H9 (cell line): ENCODE measurements around the gene COL3A1. TPM values are rescaled to one million over a fixed set of nuclear protein-coding genes. Genes with fewer than 3 reads are reported as not detected.

ENCODE experiments used
- DNase-seq: peaks from one replicate; pipeline ENCODE4 v3.0.0-alpha.2; 2017
- H2AFZ ChIP-seq: one replicate; pipeline ENCODE4 v1.6.1; 2013; ENCODE audit warnings: mild to moderate bottlenecking, low read length, control low read depth, moderate library complexity
- H2AK5ac ChIP-seq: 2 replicates; pipeline ENCODE4 v1.6.1; 2013; ENCODE audit warnings: low read length, control low read depth, mixed read lengths; ENCODE audit not compliant: insufficient read length
- H2BK120ac ChIP-seq: one replicate; pipeline ENCODE4 v1.6.1; 2013; ENCODE audit warnings: low read depth, mild to moderate bottlenecking, low read length, control low read depth, inconsistent platforms; ENCODE audit not compliant: poor library complexity, severe bottlenecking
- H2BK12ac ChIP-seq: 2 replicates; pipeline ENCODE4 v1.6.1; 2013; ENCODE audit warnings: low read length, control low read depth, mixed read lengths, low read depth; ENCODE audit not compliant: insufficient read length
- H2BK15ac ChIP-seq: 2 replicates; pipeline ENCODE4 v1.6.1; 2013; ENCODE audit warnings: low read depth, low read length, control low read depth
- H2BK20ac ChIP-seq: one replicate; pipeline ENCODE4 v1.6.1; 2013; ENCODE audit warnings: low read depth, mild to moderate bottlenecking, low read length, control low read depth, inconsistent platforms; ENCODE audit not compliant: poor library complexity, severe bottlenecking
- H2BK5ac ChIP-seq: 2 replicates; pipeline ENCODE4 v1.6.1; 2013; ENCODE audit warnings: low read length, control low read depth, mixed read lengths; ENCODE audit not compliant: insufficient read length
- H3K14ac ChIP-seq: 2 replicates; pipeline ENCODE4 v1.6.1; 2013; ENCODE audit warnings: low read length, control low read depth; ENCODE audit not compliant: insufficient read depth
- H3K18ac ChIP-seq: 2 replicates; pipeline ENCODE4 v1.6.1; 2013; ENCODE audit warnings: low read depth, mild to moderate bottlenecking, mixed read lengths, low read length, control low read depth; ENCODE audit not compliant: insufficient read length
- H3K23ac ChIP-seq: 2 replicates; pipeline ENCODE4 v1.6.1; 2013; ENCODE audit warnings: low read length, control low read depth, mixed read lengths, low read depth; ENCODE audit not compliant: insufficient read length
- H3K23me2 ChIP-seq: 2 replicates; pipeline ENCODE4 v1.6.1; 2013; ENCODE audit warnings: low read depth, mild to moderate bottlenecking, mixed read lengths, low read length, control low read depth; ENCODE audit not compliant: insufficient read length, poor library complexity, severe bottlenecking
- H3K27ac ChIP-seq: 2 replicates; pipeline ENCODE4 v1.5.1; 2013; ENCODE audit warnings: low read length, control low read depth, mixed read lengths, low read depth; ENCODE audit not compliant: insufficient read length
- H3K27me3 ChIP-seq: 2 replicates; pipeline ENCODE4 v1.6.1; 2013; ENCODE audit warnings: low read length, control low read depth, inconsistent platforms; ENCODE audit not compliant: insufficient read depth
- H3K4ac ChIP-seq: 2 replicates; pipeline ENCODE4 v1.6.1; 2013; ENCODE audit warnings: low read depth, mild to moderate bottlenecking, control low read depth, inconsistent platforms, low read length, moderate library complexity
- H3K4me1 ChIP-seq: 2 replicates; pipeline ENCODE4 v1.6.1; 2013; ENCODE audit warnings: low read length, control low read depth, inconsistent platforms; ENCODE audit not compliant: insufficient read depth
- H3K4me2 ChIP-seq: 2 replicates; pipeline ENCODE4 v1.6.1; 2013; ENCODE audit warnings: low read length, control low read depth, mixed read lengths; ENCODE audit not compliant: insufficient read length, insufficient read depth
- H3K56ac ChIP-seq: 2 replicates; pipeline ENCODE4 v1.6.1; 2013; ENCODE audit warnings: low read depth, mild to moderate bottlenecking, mixed read lengths, low read length, control low read depth; ENCODE audit not compliant: insufficient read length
- H3K79me1 ChIP-seq: 2 replicates; pipeline ENCODE4 v1.6.1; 2013; ENCODE audit warnings: low read depth, mild to moderate bottlenecking, moderate library complexity, low read length, control low read depth, inconsistent platforms; ENCODE audit not compliant: insufficient read depth, poor library complexity, severe bottlenecking
- H3K79me2 ChIP-seq: 2 replicates; pipeline ENCODE4 v1.6.1; 2013; ENCODE audit warnings: low read length, control low read depth, inconsistent platforms; ENCODE audit not compliant: insufficient read depth
- H3K9ac ChIP-seq: 2 replicates; pipeline ENCODE4 v1.6.1; 2013; ENCODE audit warnings: low read length, control low read depth, mixed read lengths; ENCODE audit not compliant: insufficient read length; ENCODE audit errors: extremely low read depth
- H3K9me3 ChIP-seq: one replicate; pipeline ENCODE4 v1.6.1; 2013; ENCODE audit warnings: low read depth, low read length, inconsistent platforms; ENCODE audit not compliant: control insufficient read depth
- H3T11ph ChIP-seq: one replicate; pipeline ENCODE4 v1.6.1; 2013; ENCODE audit warnings: mild to moderate bottlenecking, low read length, control low read depth, inconsistent platforms
- H4K20me1 ChIP-seq: one replicate; pipeline ENCODE4 v1.6.1; 2013; ENCODE audit not compliant: control insufficient read depth, insufficient read length, insufficient read depth
- H4K5ac ChIP-seq: 2 replicates; pipeline ENCODE4 v1.6.1; 2013; ENCODE audit warnings: low read depth, mild to moderate bottlenecking, mixed read lengths, low read length, control low read depth; ENCODE audit not compliant: insufficient read length
- H4K8ac ChIP-seq: replicated peaks from 2 replicates; pipeline ENCODE4 v1.6.1; 2013; ENCODE audit warnings: low read length, control low read depth, mixed read lengths, low read depth; ENCODE audit not compliant: insufficient read length
- H4K91ac ChIP-seq: 2 replicates; pipeline ENCODE4 v1.6.1; 2013; ENCODE audit warnings: low read depth, mild to moderate bottlenecking, moderate library complexity, mixed read lengths, low read length, control low read depth; ENCODE audit not compliant: insufficient read length
- H3K27ac Mint-ChIP-seq, 3 experiments: 2 replicates in 2 of 3; 3 replicates in 1 of 3; pipeline ENCODE4 v1.8.0; 2020 to 2021; ENCODE audit warnings: mixed read lengths in 3 of 3, mild to moderate bottlenecking in 1 of 3, moderate library complexity in 1 of 3
- H3K27me3 Mint-ChIP-seq: 2 replicates; pipeline ENCODE4 v1.8.0; 2021; ENCODE audit warnings: low read depth, mild to moderate bottlenecking, moderate library complexity, mixed read lengths
- H3K36me3 Mint-ChIP-seq, 3 experiments: 2 replicates in 2 of 3; 3 replicates in 1 of 3; pipeline ENCODE4 v1.8.0; 2020 to 2021; ENCODE audit warnings: low read depth in 3 of 3, mixed read lengths in 3 of 3; ENCODE audit not compliant: insufficient read depth in 1 of 3
- H3K4me1 Mint-ChIP-seq, 2 experiments: 2 replicates each; pipeline ENCODE4 v1.8.0; 2020; ENCODE audit warnings: mixed read lengths in 2 of 2
- H3K4me3 Mint-ChIP-seq, 2 experiments: 2 replicates in 1 of 2; 3 replicates in 1 of 2; pipeline ENCODE4 v1.8.0; 2020 to 2021; ENCODE audit warnings: mild to moderate bottlenecking in 2 of 2, mixed read lengths in 2 of 2, moderate library complexity in 1 of 2
- H3K9me3 Mint-ChIP-seq, 2 experiments: 2 replicates in 1 of 2; 3 replicates in 1 of 2; pipeline ENCODE4 v1.8.0; 2020; ENCODE audit warnings: mild to moderate bottlenecking in 2 of 2, mixed read lengths in 2 of 2, moderate library complexity in 1 of 2
- CTCF ChIP-seq: fragments of 200-600 bp; sonication (generic); conservative IDR thresholded peaks from 3 replicates; pipeline ENCODE4 v1.8.0; 2021; ENCODE audit warnings: antibody characterized with exemption, mild to moderate bottlenecking
- WGBS: extraction: QIAGEN DNeasy Blood & Tissue Kit; methylation state at CpG from one replicate; pipeline ENCODE4 v1.1.7; 2013; ENCODE audit warnings: missing lambda C conversion rate, low lambda C conversion rate, mixed read lengths; ENCODE audit not compliant: insufficient read length; ENCODE audit errors: extremely low coverage; 5-methylcytosine and 5-hydroxymethylcytosine counted together
- total RNA-seq: library from RNA; stranded (reverse); gene quantifications from 2 replicates; pipeline ENCODE4 v1.2.1, GENCODE V29; 2021

Gene COL3A1
- total RNA-seq, 1 experiment from 2014 or later = not detected

- no peak overlapping the region for H2BK12ac ChIP-seq
- no peak overlapping the region for H3K27ac ChIP-seq
- TF ChIP-seq CTCF = no peak
- no peak overlapping the region for H3K4ac ChIP-seq
- no peak for DNase-seq
- no peak overlapping the region for H3T11ph ChIP-seq
- Mint-ChIP-seq H3K4me3 (no peak overlapping the region), H3K36me3 (no peaks in the 10 kb centered on the region), H3K9me3 (no peaks in the 10 kb centered on the region; a peak in 1 of 5 replicates), H3K27ac (no peak overlapping the region), H3K4me1 (no peaks in the 10 kb centered on the region), H3K27me3 (no peaks in the 10 kb centered on the region)
- H3K23ac ChIP-seq = no peak overlapping the region
- no peak overlapping the region for H3K18ac ChIP-seq
- H3K23me2 ChIP-seq = no peaks in the 10 kb centered on the region
- no peak overlapping the region for H2BK5ac ChIP-seq
- H3K4me1 ChIP-seq = no peaks in the 10 kb centered on the region
- no peak overlapping the region for H2BK15ac ChIP-seq
- no peaks in the 10 kb centered on the region for H3K79me2 ChIP-seq
- H3K4me2 ChIP-seq = no peak overlapping the region
- no peak overlapping the region for H3K9ac ChIP-seq
- H2BK20ac ChIP-seq = no peak overlapping the region
- no peak overlapping the region for H2AFZ ChIP-seq
- H3K79me1 ChIP-seq = no peaks in the 10 kb centered on the region
- H4K5ac ChIP-seq = no peak overlapping the region
- no peak overlapping the region for H4K91ac ChIP-seq
- no peak overlapping the region for H4K8ac ChIP-seq
- no peak overlapping the region for H3K14ac ChIP-seq
- H4K20me1 ChIP-seq = no peaks in the 10 kb centered on the region
- H3K56ac ChIP-seq = no peak overlapping the region
- no CpG with 5 or more reads among the region's 3 CpGs for WGBS
- no peaks in the 10 kb centered on the region for H3K27me3 ChIP-seq
- H2AK5ac ChIP-seq = no peak overlapping the region
- no peaks in the 10 kb centered on the region for H3K9me3 ChIP-seq
- H2BK120ac ChIP-seq = no peak overlapping the region
These were observed 10.4 kb upstream of the COL3A1 start for GRCh38 chr2:188963741-188964140.
